Activated CD4-positive, alpha-beta T cell treated with anti-CD3 and anti-CD28 coated beads for 1 hour (primary cell): ENCODE results near the gene BAG1.

ENCODE experiments used
- DNase-seq: peaks from one replicate; pipeline ENCODE4 v3.0.0-alpha.2; 2020

Gene BAG1

GRCh38 chr9:33209394-33209793, 55.1 kb downstream of the BAG1 start:
- DNase-seq: no peak

- DNase-seq: no peak
Measured at GRCh38 chr9:33202552-33203201, 61.8 kb downstream of the BAG1 start.
